Endothelial cell of umbilical vein (primary cell): ENCODE results near the gene ALK. TPM values are rescaled to one million over a fixed set of nuclear protein-coding genes. Genes with fewer than 3 reads are reported as not detected.

Experiments
- BruUV-seq: library from RNA; stranded (reverse); fragments of 400-500 nt; replicated peaks from 2 replicates; lab custom pipeline; 2021; lab: Mats Ljungman, UMichigan
- CTCF ChIA-PET: fragments of 300-600, 350-600 bp; sonication (Branson Sonifier 250); formaldehyde crosslinking; loops from one replicate; lab custom pipeline; 2021; ENCODE audit warnings: antibody characterized with exemption, inconsistent platforms; lab: Charles Lee
- POLR2A ChIA-PET: fragments of 300-600, 350-600 bp; sonication (Branson Sonifier 250); formaldehyde crosslinking; loops from one replicate; lab custom pipeline; 2021; ENCODE audit warnings: antibody characterized with exemption, inconsistent platforms; lab: Charles Lee
- DNase-seq: peaks from one replicate; pipeline ENCODE4 v3.0.0-alpha.2; 2011; ENCODE audit warnings: low read depth, low spot score
- FAIRE-seq: peaks from 2 replicates; lab custom pipeline; 2011; peaks lifted over from hg19 to GRCh38; lab: Jason Lieb, UNC
- H2AFZ ChIP-seq: 2 replicates; pipeline ENCODE4 v1.6.0; 2012; ENCODE audit warnings: low read depth, low read length, control low read depth, inconsistent platforms
- H3K27ac ChIP-seq: 2 replicates; pipeline ENCODE4 v1.5.1; 2011; ENCODE audit warnings: low read depth, mild to moderate bottlenecking, control low read depth, low read length, moderate library complexity; ENCODE audit not compliant: insufficient read depth
- H3K27me3 ChIP-seq, 2 experiments: 2 replicates each; pipeline versions ENCODE4 v1.6.0 to v1.6.1; 2011; ENCODE audit warnings: low read length in 2 of 2, mixed read lengths in 1 of 2; ENCODE audit not compliant: control insufficient read depth in 2 of 2, insufficient read depth in 2 of 2
- H3K36me3 ChIP-seq, 2 experiments: 2 replicates in 1 of 2; 3 replicates in 1 of 2; pipeline ENCODE4 v1.5.1; 2011; ENCODE audit warnings: low read length in 2 of 2, mild to moderate bottlenecking in 1 of 2, moderate library complexity in 1 of 2; ENCODE audit not compliant: control insufficient read depth in 2 of 2, insufficient read depth in 2 of 2; ENCODE audit errors: extremely low read depth in 1 of 2
- H3K4me1 ChIP-seq: 3 replicates; pipeline ENCODE4 v1.5.1; 2011; ENCODE audit warnings: mild to moderate bottlenecking, low read length; ENCODE audit not compliant: control insufficient read depth, insufficient read depth; ENCODE audit errors: extremely low read depth
- H3K4me2 ChIP-seq: 2 replicates; pipeline ENCODE4 v1.6.1; 2011; ENCODE audit warnings: low read length, control low read depth, mixed read lengths; ENCODE audit not compliant: insufficient read depth
- H3K4me3 ChIP-seq, 3 experiments: fragments of 200-600 bp in 1 of 3; sonication (generic), shearing (Covaris generic) in 1 of 3; replicated peaks in 1 of 3; 2 replicates each; pipeline ENCODE4 v1.5.1; 2011 to 2016; ENCODE audit warnings: control low read depth in 3 of 3, low read length in 3 of 3, mild to moderate bottlenecking in 2 of 3, inconsistent platforms in 1 of 3, low read depth in 1 of 3, moderate library complexity in 1 of 3; ENCODE audit not compliant: insufficient read depth in 1 of 3
- H3K79me2 ChIP-seq: 2 replicates; pipeline ENCODE4 v1.6.0; 2012; ENCODE audit warnings: low read length, inconsistent platforms; ENCODE audit not compliant: control insufficient read depth, insufficient read depth
- H3K9ac ChIP-seq: replicated peaks from 2 replicates; pipeline ENCODE3; 2011; ENCODE audit warnings: low read length, control low read depth; ENCODE audit not compliant: insufficient read depth; ENCODE audit errors: extremely low read depth
- H3K9me1 ChIP-seq: replicated peaks from 3 replicates; pipeline ENCODE4 v1.6.0; 2011; ENCODE audit warnings: mild to moderate bottlenecking, low read length; ENCODE audit not compliant: control insufficient read depth, insufficient read depth; ENCODE audit errors: extremely low read depth
- H3K9me3 ChIP-seq: replicated peaks from 2 replicates; pipeline ENCODE4 v1.5.1; 2012; ENCODE audit warnings: low read length, inconsistent platforms; ENCODE audit not compliant: control insufficient read depth, insufficient read depth
- H4K20me1 ChIP-seq: replicated peaks from 2 replicates; pipeline ENCODE3; 2011; ENCODE audit warnings: mild to moderate bottlenecking, low read length; ENCODE audit not compliant: control insufficient read depth, insufficient read depth; ENCODE audit errors: extremely low read depth
- CTCF ChIP-seq, 2 donors: IDR thresholded peaks; 1 replicate in 1 of 2; 2 replicates in 1 of 2; pipeline ENCODE4 v1.5.1; 2011; ENCODE audit warnings: low read length in 2 of 2, mild to moderate bottlenecking in 2 of 2, moderate library complexity in 2 of 2, control low read depth in 1 of 2, inconsistent platforms in 1 of 2, low read depth in 1 of 2; ENCODE audit not compliant: insufficient read depth in 1 of 2; ENCODE audit errors: extremely low read depth in 1 of 2
- EZH2 ChIP-seq: IDR thresholded peaks from 2 replicates; pipeline ENCODE4 v1.6.1; 2012; ENCODE audit warnings: borderline replicate concordance, low read depth, mild to moderate bottlenecking, moderate library complexity, low read length, inconsistent platforms; ENCODE audit not compliant: severe bottlenecking
- FOS ChIP-seq: IDR thresholded peaks from 2 replicates; pipeline ENCODE4 v1.6.1; 2011; ENCODE audit warnings: mild to moderate bottlenecking, low read length, moderate library complexity, borderline replicate concordance; ENCODE audit not compliant: insufficient read depth
- GATA2 ChIP-seq: IDR thresholded peaks from 2 replicates; pipeline ENCODE4 v1.7.0; 2011; ENCODE audit warnings: low read depth, mild to moderate bottlenecking, moderate library complexity, mixed read lengths, low read length; ENCODE audit not compliant: insufficient read length, insufficient read depth
- JUN ChIP-seq: IDR thresholded peaks from 2 replicates; pipeline ENCODE4 v1.6.1; 2011; ENCODE audit warnings: borderline replicate concordance, low read depth; ENCODE audit not compliant: insufficient read length, insufficient read depth
- MAX ChIP-seq: IDR thresholded peaks from 2 replicates; pipeline ENCODE4 v1.6.1; 2011; ENCODE audit not compliant: insufficient read depth, insufficient read length
- MYC ChIP-seq: IDR thresholded peaks from one replicate; pipeline ENCODE4 v1.6.1; 2011; ENCODE audit warnings: mild to moderate bottlenecking, low read depth, low read length
- POLR2A ChIP-seq: IDR thresholded peaks from 2 replicates; pipeline ENCODE4 v1.6.1; 2012; ENCODE audit warnings: low read depth, mild to moderate bottlenecking, control low read depth, low read length
- POLR2AphosphoS5 ChIP-seq: IDR thresholded peaks from 2 replicates; pipeline ENCODE4 v1.6.1; 2012; ENCODE audit warnings: low read depth, mild to moderate bottlenecking, control low read depth, low read length, moderate library complexity; ENCODE audit not compliant: insufficient read depth
- dilution Hi-C: fragments of 300-500 bp; cut with MboI; formaldehyde crosslinking; loops from one replicate; pipeline ENCODE4 v1.15.0; 2019; ENCODE audit warnings: low sequenced_read_pairs; ENCODE audit not compliant: extremely low pct_ligation_motif_present
- intact Hi-C: fragments of 100-400 bp; cut with micrococcal nuclease; formaldehyde crosslinking; loops from one replicate; pipeline ENCODE4 v1.10.0; 2022
- polyA plus RNA-seq, 4 experiments: library from polyadenylated mRNA; depleted of rRNA in 3 of 4; stranded (reverse) in 3 of 4; unstranded in 1 of 4; fragments of >200 nt; gene quantifications; 2 replicates each; pipeline versions ENCODE4 v1.2.1 to v1.2.3, GENCODE V29; 2011 to 2012; ENCODE audit warnings: missing spikeins in 1 of 4
- total RNA-seq: library from RNA; stranded (reverse); gene quantifications from 2 replicates; pipeline ENCODE4 v1.2.3, GENCODE V29; 2021

Gene ALK
- total and polyA plus RNA-seq, 2 donors (not counting 3 experiments of a cell fraction or from before 2014, with no cell fraction given): not detected

- no peak for DNase-seq
Measured at GRCh38 chr2:29765721-29766120, 155.7 kb downstream of the ALK start.

GRCh38 chr2:29763371-29763770 lies 158.0 kb downstream of the ALK start:
- H3K4me2 ChIP-seq: no peak overlapping the region
- H3K9ac ChIP-seq: no peak overlapping the region
- H3K4me3 ChIP-seq: no peak overlapping the region
- FAIRE-seq (no peak), DNase-seq (no peak)
- no peaks in the 10 kb centered on the region for H3K9me3 ChIP-seq
- POLR2A ChIA-PET: no interaction called here
- H4K20me1 ChIP-seq: no peaks in the 10 kb centered on the region
- H3K27me3 ChIP-seq: no peaks in the 10 kb centered on the region
- TF ChIP-seq POLR2A (no peak), MYC (no peak), FOS (no peak), CTCF (IDR thresholded peaks at IDR 0.05; ENCODE audit: extremely low read depth in 1 of 2, insufficient read depth in 1 of 2, low read depth in 1 of 2, low read length in 2 of 2) (no peak), JUN (no peak), MAX (no peak), EZH2 (no peak), GATA2 (no peak), POLR2AphosphoS5 (no peak)
- H3K36me3 ChIP-seq: no peaks in the 10 kb centered on the region
- H3K79me2 ChIP-seq: no peaks in the 10 kb centered on the region
- H2AFZ ChIP-seq: no peak overlapping the region
- dilution Hi-C loops (no loop called here), intact Hi-C loops (no loop called here)
- no peaks in the 10 kb centered on the region for H3K9me1 ChIP-seq
- H3K27ac ChIP-seq: no peak overlapping the region
- no peaks in the 10 kb centered on the region for H3K4me1 ChIP-seq
- BruUV-seq: no TSS peak
- CTCF ChIA-PET: no interaction called here

More at GRCh38 chr2:29765721-29766120, 155.7 kb downstream of the ALK start:
- H3K36me3 ChIP-seq: no peaks in the 10 kb centered on the region
- H3K27ac ChIP-seq: no peak overlapping the region
- no peak overlapping the region for H3K4me2 ChIP-seq
- no peak for TF ChIP-seq EZH2
- TF ChIP-seq JUN: no peak
- TF ChIP-seq MYC: no peak
- no peak for TF ChIP-seq GATA2
- intact Hi-C loops (no loop called here), dilution Hi-C loops (no loop called here)
- H3K79me2 ChIP-seq: no peaks in the 10 kb centered on the region
- H3K9ac ChIP-seq: no peak overlapping the region
- no peaks in the 10 kb centered on the region for H3K27me3 ChIP-seq
- no peak for FAIRE-seq
- no peaks in the 10 kb centered on the region for H3K4me1 ChIP-seq
- no TSS peak for BruUV-seq
- no peak overlapping the region for H2AFZ ChIP-seq
- CTCF ChIA-PET: no interaction called here
- H3K9me3 ChIP-seq: no peaks in the 10 kb centered on the region
- H3K9me1 ChIP-seq: no peaks in the 10 kb centered on the region
- H3K4me3 ChIP-seq: no peak overlapping the region
- H4K20me1 ChIP-seq: no peaks in the 10 kb centered on the region
- POLR2A ChIA-PET: no interaction called here
